Stomach (tissue), 9 donors: ENCODE results near the gene ACTR10. TPM values are rescaled to one million over a fixed set of nuclear protein-coding genes. Genes with fewer than 3 reads are reported as not detected.

Source experiments
- DNase-seq, 2 donors: peaks; one replicate each; pipeline versions ENCODE4 v3.0.0 to v3.0.0-alpha.2; 2013 to 2019
- H3K27ac ChIP-seq, 5 donors: fragments of 200-600 bp in 4 of 5; sonication (generic) in 4 of 5; one replicate each; pipeline ENCODE4 v1.5.1; 2013 to 2019; ENCODE audit warnings: mild to moderate bottlenecking in 1 of 5, moderate library complexity in 1 of 5
- H3K27me3 ChIP-seq, 3 donors: fragments of 200-600 bp; sonication (generic); one replicate each; pipeline ENCODE4 v1.5.1; 2017 to 2019; ENCODE audit warnings: mixed run types in 1 of 3
- H3K36me3 ChIP-seq, 4 donors: fragments of 200-600 bp; sonication (generic); 1 replicate in 3 of 4; 2 replicates in 1 of 4; pipeline ENCODE4 v1.5.1; 2016 to 2019
- H3K4me1 ChIP-seq, 4 donors: fragments of 200-600 bp; sonication (generic); one replicate each; pipeline ENCODE4 v1.5.1; 2016 to 2019
- H3K4me3 ChIP-seq, 4 donors: fragments of 200-600 bp; sonication (generic) in 3 of 4; one replicate each; pipeline ENCODE4 v1.5.1; 2016 to 2019; ENCODE audit warnings: mild to moderate bottlenecking in 1 of 4
- H3K9me3 ChIP-seq, 4 donors: fragments of 200-600 bp; sonication (generic); one replicate each; pipeline ENCODE4 v1.5.1; 2016 to 2019
- CTCF ChIP-seq, 7 experiments: fragments of 450-650 bp in 4 of 7; fragments of 200-600 bp in 3 of 7; sonication (generic) in 3 of 7; IDR thresholded peaks; one replicate each; pipeline ENCODE4 v1.5.1; 2016 to 2019; ENCODE audit warnings: antibody characterized with exemption in 7 of 7, control low read depth in 2 of 7, mild to moderate bottlenecking in 1 of 7
- EP300 ChIP-seq: sonication (generic); formaldehyde crosslinking; IDR thresholded peaks from one replicate; pipeline ENCODE4 v1.6.1; 2017; ENCODE audit warnings: antibody characterized with exemption
- POLR2A ChIP-seq, 4 donors: fragments of 450-650 bp; IDR thresholded peaks; one replicate each; pipeline ENCODE4 v1.6.1; 2016; ENCODE audit warnings: antibody characterized with exemption in 4 of 4, control low read depth in 2 of 4, mild to moderate bottlenecking in 1 of 4, moderate library complexity in 1 of 4
- POLR2AphosphoS5 ChIP-seq, 3 donors: sonication (generic); formaldehyde crosslinking; IDR thresholded peaks; one replicate each; pipeline ENCODE4 v1.6.1; 2016; ENCODE audit warnings: antibody characterized with exemption in 3 of 3
- WGBS, 5 donors: extraction: QIAGEN DNeasy Blood & Tissue Kit in 3 of 5; methylation state at CpG; one replicate each; pipeline versions ENCODE4 v1.1.5 to v1.1.7; 2013 to 2018; 5-methylcytosine and 5-hydroxymethylcytosine counted together
- intact Hi-C: fragments of 100-400 bp; cut with DNase I; formaldehyde crosslinking; loops from one replicate; pipeline ENCODE4 v1.15.1; 2023; ENCODE audit warnings: low total_unique reads
- polyA plus RNA-seq, 3 donors: library from polyadenylated mRNA; stranded (reverse); fragments of 200-250 nt; gene quantifications; one replicate each; pipeline ENCODE4 v1.2.3, GENCODE V29; 2013
- total RNA-seq, 5 donors: library from RNA; depleted of rRNA; stranded (reverse); fragments of >200 nt; gene quantifications; one replicate each; pipeline versions ENCODE4 v1.1.0 to v1.2.3, GENCODE V29; 2014 to 2016
- donor health status: healthy with polysubstance abuse.
- donor health status: Bipolar disorder and iron deficiency.
- donor health status: healthy.

The ACTR10 gene
- total and polyA plus RNA-seq, 8 donors, result 7.5 to 90.5 (median 55.3) TPM

DNA sequence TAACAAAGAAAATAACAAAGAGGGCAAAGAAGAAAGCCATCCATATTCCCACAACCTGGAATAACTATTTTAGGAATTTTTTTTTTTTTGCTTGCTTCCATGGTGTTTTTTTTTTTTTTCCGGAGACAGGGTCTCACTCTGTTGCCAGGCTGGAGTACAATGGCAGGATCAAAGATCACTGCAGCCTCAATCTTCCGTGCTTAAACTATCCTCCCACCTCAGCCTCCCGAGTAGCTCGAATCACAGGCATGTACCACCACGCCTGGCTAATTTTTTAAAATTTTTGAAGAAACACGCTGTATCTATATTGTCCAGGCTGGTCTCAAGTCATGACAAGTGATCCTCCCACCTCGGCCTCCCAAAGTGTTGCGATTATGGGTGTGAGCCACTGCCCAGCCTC lies 78.2 kb downstream of the ACTR10 start:
- Histone ChIP-seq H3K4me1 (peaks cover 21 to 72% (median 50%) of the 10 kb centered on the region in 4 donors), H3K27ac (peak overlapping the region in 1 of 5 donors; percentile 20), H3K4me3 (no peak overlapping the region), H3K36me3 (peaks cover 4 to 58% (median 52%) of the 10 kb centered on the region in 4 donors), H3K9me3 (no peaks in the 10 kb centered on the region), H3K27me3 (no peaks in the 10 kb centered on the region)
- TF ChIP-seq CTCF (IDR thresholded peaks at IDR 0.05) (no peak), POLR2AphosphoS5 (IDR thresholded peaks at IDR 0.05) (no peak), EP300 (no peak), POLR2A (IDR thresholded peaks at IDR 0.05) (no peak)
- no peak for DNase-seq
- intact Hi-C loops, result no loop called here
- WGBS, 5 donors, result 96 to 97% (median 97%) methylated on average over 8 of the region's 8 CpGs

DNA sequence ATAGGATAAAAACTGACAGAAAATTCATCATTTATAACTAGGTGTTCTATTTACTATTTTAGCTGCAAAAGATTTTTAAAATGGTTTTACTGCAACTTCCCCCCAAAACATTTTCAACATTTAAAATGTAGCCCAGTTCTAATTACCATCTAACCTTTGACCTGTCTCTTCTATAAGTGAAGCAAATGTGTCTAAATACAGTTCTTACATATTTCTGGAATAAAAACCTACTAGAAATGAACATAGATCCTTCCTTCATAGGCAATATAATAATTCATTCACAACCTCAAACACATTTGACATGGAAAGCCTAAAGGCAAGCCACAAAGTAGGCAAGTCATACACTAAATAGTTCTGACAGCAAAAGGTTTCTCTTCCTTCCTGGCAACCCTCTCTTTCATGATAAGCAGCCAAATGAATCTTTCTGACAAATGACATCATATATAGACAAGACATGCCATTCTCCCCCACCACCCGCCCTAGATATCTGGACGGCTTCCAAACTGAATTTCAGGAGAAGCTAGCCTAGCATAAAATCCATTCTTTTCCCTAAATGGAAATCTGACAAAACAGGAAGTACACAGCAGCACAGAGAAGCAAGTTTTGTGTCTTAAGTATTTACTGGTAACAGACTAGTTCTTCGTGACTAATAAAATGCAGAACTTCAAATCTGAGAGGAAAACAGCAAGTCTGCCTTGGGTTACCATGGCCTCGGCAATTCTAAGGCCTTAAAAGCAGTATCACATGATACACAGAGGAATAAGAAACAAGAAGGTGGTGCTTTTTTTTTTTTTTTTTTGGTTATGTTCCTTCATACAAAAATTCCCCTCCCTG lies 81.2 kb downstream of the ACTR10 start:
- intact Hi-C loops, result no loop called here
- 21 to 44% (median 26%) methylated on average over 4 of the region's 4 CpGs for WGBS, 5 donors
- no peak overlapping the region for H3K4me3 ChIP-seq
- DNase-seq, result peak in 1 of 2 donors; percentile 76
- H3K27ac ChIP-seq, result peak overlapping the region in 4 of 5 donors; percentile 67 to 79 (median 74)
- H3K36me3 ChIP-seq, result peaks cover 21 to 71% (median 67%) of the 10 kb centered on the region in 4 donors
- H3K27me3 ChIP-seq, result no peaks in the 10 kb centered on the region
- TF ChIP-seq POLR2A (IDR thresholded peaks at IDR 0.05) (no peak), CTCF (IDR thresholded peaks at IDR 0.05) (no peak), EP300 (no peak)
- peaks cover 25 to 62% (median 46%) of the 10 kb centered on the region in 4 donors for H3K4me1 ChIP-seq
- H3K9me3 ChIP-seq, result no peaks in the 10 kb centered on the region

DNA sequence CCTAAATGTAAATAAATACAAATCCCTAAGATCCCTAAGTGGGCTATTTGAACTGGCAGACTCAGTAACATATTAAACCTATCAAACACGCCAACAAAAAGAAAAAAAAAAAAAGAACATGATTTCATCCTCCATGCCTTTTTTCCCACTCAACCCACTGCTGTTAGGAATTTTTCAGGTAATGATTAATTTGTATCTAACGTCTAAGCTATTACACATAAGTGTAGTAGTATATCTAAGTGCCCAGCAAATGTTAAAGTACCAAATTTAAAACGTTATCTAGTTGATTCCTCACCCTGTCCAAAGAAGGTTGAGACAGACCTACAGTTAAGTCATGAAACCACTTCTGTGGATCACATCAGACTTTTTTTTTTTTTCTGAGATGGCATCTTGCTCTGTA lies 82.0 kb downstream of the ACTR10 start:
- Histone ChIP-seq H3K9me3 (no peaks in the 10 kb centered on the region), H3K4me1 (peaks cover 25 to 59% (median 41%) of the 10 kb centered on the region in 4 donors), H3K4me3 (no peak overlapping the region), H3K27me3 (no peaks in the 10 kb centered on the region), H3K36me3 (peaks cover 28 to 79% (median 72%) of the 10 kb centered on the region in 4 donors), H3K27ac (peak overlapping the region in 4 of 5 donors; percentile 67 to 79 (median 74))
- DNase-seq, result no peak
- WGBS, 5 donors, result 50 to 57% (median 54%) methylated on average over 3 of the region's 3 CpGs
- intact Hi-C loops, result no loop called here
- TF ChIP-seq POLR2A (IDR thresholded peaks at IDR 0.05) (no peak), EP300 (no peak), CTCF (IDR thresholded peaks at IDR 0.05) (no peak), POLR2AphosphoS5 (IDR thresholded peaks at IDR 0.05) (no peak)

DNA sequence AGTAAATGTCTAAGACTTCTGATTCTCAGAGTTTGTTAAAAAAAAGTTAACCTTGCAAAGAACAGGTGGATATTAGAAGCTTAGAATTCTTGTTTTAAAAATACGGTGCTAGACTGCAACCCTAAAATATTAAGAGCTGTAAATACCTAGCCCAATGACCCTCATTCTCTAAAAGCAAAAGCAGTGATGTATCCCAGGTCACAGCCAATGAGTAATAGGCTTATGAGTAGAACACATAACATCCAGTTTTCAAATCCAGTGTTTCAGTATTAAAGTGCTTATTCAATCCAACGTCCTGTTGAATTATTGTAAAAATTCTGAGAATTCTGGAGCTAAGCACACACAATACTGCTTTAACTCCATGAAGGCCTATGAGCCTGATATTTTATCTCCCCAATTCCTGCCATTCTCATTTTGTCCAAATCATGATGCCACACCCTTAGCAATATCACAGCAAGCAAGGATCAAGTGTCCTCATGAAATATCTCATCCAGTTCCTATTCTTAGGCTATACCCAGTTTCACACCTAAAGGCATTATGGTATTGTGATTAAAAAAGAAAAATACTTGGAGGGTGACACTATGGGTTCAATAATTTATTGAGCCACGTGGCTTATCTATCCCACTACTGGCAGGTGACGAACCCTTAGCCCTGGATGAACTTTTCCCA lies 83.1 kb downstream of the ACTR10 start:
- no peaks in the 10 kb centered on the region for H3K9me3 ChIP-seq
- H3K27me3 ChIP-seq, result no peaks in the 10 kb centered on the region
- H3K27ac ChIP-seq, result peak overlapping the region in 2 of 5 donors; percentile 10 to 76
- WGBS, 5 donors, result 64 to 70% (median 65%) methylated on average over 4 of the region's 4 CpGs
- peaks cover 28 to 67% (median 44%) of the 10 kb centered on the region in 4 donors for H3K4me1 ChIP-seq
- H3K4me3 ChIP-seq, result no peak overlapping the region
- intact Hi-C loops, result no loop called here
- TF ChIP-seq POLR2AphosphoS5 (IDR thresholded peaks at IDR 0.05) (no peak), POLR2A (IDR thresholded peaks at IDR 0.05) (no peak), CTCF (IDR thresholded peaks at IDR 0.05) (no peak), EP300 (no peak)
- DNase-seq, result no peak
- H3K36me3 ChIP-seq, result peaks cover 23 to 80% (median 72%) of the 10 kb centered on the region in 4 donors
